Activated CD4-positive, CD25-positive, alpha-beta regulatory T cell treated with anti-CD3 and anti-CD28 coated beads, Interleukin-2, amount 50 U/mL, for 16 hours (primary cell): ENCODE results near the gene FBXL16.
"Not testable (repeated sequence)": the region's sequence is repeated elsewhere in the genome, so short reads cannot be mapped to it uniquely, and the experiment has no call there.

ENCODE experiments used
- DNase-seq: peaks from one replicate; pipeline ENCODE4 v3.0.0-alpha.2; 2020; ENCODE audit warnings: low read depth, low spot score

The FBXL16 gene, protein sequence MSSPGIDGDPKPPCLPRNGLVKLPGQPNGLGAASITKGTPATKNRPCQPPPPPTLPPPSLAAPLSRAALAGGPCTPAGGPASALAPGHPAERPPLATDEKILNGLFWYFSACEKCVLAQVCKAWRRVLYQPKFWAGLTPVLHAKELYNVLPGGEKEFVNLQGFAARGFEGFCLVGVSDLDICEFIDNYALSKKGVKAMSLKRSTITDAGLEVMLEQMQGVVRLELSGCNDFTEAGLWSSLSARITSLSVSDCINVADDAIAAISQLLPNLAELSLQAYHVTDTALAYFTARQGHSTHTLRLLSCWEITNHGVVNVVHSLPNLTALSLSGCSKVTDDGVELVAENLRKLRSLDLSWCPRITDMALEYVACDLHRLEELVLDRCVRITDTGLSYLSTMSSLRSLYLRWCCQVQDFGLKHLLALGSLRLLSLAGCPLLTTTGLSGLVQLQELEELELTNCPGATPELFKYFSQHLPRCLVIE

DNA sequence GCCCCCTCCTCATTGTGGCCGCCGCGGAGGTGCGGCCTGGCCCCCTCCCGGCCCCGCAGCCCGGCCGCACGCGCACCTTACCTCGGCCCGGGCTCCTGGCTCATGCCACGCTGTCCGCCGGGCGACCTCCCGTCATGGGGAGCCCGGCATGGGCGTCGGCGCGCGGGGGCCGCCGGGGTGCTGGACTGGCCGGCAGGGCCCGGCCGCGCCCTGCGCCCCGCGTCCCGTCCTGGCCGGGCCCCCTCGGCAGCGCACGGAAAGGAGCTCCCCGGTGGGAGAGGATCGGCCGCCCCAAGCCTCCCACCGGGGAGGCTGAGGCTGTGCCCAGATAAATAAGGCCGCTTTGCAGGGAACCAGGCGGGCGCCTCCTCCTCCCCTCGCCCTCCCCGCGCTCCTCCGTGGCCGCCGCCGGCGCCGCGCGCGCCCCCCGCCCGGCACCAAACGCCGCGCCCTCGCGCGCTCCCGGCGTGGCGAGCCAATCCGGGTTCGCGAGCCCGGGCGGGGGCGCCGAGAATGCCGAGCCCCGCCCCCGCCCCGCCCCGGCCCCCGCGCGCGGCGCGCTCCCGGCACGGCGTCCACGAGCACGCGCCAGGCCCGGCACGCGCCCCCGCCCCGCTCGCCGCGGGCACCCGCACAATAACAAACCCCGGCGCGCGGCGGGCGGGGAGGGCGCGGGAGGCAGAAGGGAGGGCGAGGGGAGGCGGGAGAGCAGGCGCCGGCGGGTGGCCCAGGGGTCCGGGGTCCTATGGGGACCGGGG, at the start of gene FBXL16:
Gene FBXL16, minus strand, starts transcription at position 371 of the 758 bp plus-strand sequence. CDS start 8,396 bp downstream, outside the sequence.
- no peak for DNase-seq

DNA sequence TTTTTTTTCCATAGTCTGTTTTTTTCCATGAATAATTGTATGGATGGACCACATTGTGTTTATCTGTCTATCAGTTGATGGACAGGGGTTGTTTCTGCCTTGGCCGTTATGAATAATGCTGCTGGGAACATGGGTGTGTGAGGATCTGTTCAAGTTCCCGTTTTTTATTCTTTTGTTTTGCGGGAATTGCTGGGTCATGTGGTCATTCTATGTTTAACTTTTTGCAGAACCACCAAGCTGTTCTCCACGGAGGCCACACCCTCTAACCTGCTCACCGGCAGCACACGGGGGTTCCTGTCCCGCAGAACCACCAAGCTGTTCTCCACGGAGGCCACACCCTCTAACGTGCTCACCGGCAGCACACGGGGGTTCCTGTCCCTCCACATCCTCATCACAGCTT, 49.1 kb upstream of the FBXL16 start:
- no peak for DNase-seq

DNA sequence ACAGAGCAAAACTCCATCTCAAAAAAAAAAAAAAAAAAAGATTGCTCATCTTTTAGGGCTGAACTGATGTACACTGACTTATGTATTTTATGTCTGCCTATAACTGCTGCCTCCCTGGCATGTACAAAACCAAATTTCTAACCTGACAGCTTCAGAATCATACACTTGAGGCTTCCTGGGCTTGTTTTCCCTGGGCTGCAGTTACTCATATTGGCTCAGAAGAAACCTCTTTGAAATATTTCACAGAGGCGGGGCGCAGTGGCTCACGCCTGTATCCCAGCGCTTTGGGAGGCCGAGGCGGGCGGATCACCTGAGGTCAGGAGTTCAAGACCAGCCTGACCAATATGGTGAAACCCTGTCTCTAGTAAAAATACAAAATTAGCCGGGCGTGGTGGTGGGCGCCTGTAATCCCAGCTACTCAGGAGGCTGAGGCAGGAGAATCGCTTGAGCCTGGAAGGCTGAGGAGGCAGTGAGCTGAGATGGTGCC, 48.6 kb upstream of the FBXL16 start:
- DNase-seq = not testable (repeated sequence)

DNA sequence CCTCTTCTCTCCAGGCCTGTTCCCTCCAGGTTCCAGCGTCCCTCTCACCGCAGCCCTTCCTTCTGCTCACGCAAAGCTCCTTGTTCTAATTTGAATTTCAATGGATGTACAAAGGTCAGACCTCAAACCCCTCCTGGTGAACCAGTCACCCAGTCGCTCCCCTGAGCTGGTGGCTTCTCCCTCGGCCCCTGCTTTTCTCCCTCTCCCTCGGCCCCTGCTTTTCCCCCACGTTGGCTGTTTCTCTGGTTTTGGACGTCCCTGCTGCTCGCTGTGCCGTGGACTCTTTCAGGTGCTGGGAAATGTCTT, 46.4 kb upstream of the FBXL16 start:
- no peak for DNase-seq

DNA sequence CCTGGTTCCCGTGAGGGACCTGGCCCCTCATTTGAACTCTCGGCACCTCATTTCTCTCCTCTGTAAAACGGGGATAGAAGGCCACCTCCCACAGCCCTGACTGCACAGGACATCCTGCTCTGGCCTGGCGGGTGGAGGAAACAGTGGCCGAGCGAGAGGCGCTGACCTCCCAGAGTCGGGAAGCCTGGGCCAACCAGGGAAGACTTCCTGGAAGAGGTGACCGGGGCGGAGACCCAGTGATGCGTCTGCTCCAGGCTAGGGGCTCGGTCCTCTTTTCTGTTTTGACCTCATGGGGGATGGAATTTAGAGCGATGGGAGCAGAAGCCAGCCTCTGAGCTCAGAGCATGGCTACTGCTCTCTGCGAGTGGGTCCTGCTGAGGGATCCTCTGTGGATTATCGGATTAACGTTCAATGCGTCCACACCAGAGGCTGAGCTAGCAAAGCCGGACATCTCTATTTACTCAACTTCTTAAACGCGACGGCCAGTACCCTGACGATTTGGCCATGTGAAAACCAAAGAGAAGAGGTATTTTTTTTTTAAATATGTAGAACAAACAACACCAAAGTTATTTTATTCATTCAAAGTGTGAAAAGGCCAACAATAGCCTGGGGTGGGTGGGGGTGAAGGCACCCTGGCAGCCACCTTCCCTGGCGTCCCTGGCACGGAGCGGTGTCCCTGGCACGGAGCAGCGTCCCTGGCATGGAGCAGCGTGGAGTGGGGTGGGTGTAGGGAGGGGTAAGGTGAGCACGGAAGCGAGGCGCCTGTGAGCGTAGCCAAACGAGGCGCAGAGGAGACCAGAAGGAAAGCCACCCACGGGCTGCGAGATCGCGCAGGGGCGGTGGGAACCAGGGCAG, 45.8 kb upstream of the FBXL16 start:
- DNase-seq = no peak

DNA sequence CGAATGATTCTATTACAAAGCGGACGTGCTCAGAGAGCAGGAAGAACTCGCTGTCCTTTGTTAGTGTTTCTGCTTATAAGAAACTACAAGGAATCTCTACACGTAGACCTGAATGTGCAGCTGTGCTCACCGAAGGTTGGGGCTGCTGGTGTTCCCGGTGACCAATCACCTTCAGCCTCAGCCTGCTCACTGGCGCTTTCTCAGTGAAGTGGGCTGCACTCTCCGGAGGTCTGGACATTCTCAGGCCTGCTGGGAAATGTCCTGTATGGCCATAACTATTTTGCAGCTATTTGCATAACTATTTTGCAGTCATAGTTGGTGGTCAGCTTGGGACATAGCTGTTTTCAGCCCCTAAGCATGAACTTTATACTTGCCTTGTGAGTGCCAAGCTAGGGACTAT, 44.9 kb upstream of the FBXL16 start:
- DNase-seq = no peak

DNA sequence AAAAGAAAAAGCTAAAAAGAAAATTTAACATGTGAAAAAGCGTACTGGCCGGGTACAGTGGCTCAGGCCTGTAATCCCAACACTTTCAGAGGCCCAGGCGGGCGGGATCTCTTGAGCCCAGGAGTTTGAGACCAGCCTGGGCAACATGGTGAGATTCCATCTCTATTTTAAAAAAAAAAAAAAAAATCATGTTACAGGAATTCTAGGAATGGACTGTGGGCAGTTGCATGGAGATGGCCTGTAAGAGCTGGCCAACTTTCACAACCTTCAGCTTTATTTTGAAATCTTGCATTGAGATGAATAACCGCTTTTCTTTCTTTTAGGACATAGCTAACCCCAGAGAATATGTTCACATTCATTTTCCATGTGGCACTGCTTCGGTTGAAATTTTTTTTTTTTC, 43.4 kb upstream of the FBXL16 start:
- DNase-seq = no peak

DNA sequence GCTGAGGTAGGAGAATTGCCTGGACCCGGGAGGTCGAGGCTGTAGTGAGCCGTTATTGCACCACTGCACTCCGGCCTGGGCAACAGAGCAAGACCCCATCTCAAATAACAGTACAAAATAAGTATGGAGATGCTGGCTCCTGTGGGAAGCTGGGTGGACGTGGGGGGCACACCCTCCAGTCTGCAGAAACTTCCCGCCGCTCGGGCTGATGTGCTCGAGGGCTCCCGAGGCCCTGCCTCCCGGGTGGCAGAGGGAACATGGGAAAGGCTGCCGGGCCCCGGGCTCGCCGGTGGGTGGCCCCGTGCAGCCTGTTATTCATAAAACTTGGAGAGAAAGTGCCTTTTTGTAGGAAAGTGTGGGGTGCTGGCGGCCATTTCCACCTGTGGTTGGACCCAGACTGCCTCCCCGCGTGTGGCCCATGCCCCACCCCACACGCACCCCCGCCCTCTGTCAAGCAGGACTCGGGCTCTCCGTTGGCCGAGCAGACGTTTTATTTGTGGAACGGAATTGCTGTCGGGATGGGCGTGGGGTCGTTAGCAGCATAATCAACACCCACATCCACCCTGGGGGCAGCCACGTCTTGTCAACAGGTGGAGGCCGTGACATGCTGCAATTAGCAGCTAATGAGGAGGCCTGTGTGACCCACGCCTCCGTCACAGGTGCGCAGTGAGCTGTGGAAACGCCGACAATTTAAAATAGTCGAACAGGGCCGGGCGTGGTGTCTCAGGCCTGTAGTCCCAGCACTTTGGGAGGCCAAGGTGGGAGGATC, 42.6 kb upstream of the FBXL16 start:
- DNase-seq = no peak

DNA sequence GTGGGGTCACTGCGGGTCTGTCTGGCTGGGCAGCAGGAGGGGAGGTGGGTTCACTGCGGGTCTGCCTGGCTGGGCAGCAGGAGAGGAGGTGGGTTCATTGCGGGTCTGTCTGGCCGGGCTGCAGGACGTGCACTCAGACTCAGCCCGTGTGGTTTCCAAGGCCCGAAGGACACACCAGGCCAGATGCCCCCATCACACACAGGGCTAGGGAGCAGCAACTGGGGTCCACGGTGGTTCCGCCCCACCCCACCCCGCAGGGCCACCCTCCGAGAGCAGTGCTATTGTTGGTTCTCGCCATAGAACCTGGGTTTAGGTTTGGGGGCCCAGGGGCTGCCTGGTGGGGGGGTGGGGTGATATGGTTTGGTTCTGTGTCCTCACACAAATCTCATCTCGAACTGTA, 41.0 kb upstream of the FBXL16 start:
- no peak for DNase-seq

DNA sequence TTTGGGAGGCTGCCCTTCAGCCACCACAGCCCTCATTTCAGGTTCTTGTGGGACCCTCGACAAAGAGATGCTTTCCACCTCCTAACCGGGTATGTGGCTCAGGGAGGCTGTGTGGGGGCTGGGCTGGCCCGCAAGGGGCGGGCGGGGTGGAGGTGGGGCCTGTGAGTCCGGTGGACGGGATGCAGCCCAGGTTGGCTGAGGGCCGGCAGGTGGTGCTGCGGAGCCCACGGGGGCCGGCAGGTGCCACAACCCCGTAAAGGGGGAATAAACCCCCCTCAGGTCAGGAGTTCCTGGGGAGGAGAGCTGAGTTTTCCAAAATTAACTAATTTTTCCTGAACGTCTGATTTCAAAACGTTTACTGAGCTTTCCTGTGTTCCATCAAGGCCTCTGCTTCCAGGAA, 40.1 kb upstream of the FBXL16 start:
- DNase-seq = no peak

DNA sequence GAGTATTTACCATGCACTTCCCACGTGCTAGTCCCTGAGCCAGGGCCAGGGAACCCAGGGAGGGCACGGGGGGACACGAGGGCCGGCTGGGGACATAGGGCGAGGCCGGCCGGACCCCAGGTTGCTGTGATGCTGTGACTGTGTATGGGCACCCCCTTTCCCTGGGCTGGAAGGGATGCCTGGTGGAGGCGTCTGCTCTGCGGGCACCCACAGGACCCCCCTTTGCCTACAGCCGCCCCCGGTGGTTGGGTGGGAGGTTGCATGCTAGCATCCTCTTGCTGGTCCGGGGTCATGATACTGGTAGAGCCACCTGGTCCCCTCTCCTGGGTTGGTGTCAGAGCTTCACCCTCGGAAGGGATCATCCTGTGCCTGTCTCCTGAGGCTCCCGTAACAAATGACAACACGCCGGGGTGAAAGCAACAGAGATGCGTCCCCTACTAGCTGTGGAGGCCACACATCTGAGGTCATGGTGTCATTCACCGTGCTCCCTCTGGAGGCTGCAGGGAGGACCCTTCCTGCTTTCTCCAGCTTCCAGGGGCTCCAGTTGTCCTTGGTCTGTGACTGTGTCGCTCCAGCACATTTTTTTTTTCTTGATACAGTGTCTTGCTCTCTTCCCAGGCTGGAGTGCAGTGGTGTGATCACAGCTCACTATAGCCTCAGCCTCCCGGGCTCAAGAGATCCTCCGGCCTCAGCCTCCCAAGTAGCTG, 38.3 kb upstream of the FBXL16 start:
- no peak for DNase-seq

DNA sequence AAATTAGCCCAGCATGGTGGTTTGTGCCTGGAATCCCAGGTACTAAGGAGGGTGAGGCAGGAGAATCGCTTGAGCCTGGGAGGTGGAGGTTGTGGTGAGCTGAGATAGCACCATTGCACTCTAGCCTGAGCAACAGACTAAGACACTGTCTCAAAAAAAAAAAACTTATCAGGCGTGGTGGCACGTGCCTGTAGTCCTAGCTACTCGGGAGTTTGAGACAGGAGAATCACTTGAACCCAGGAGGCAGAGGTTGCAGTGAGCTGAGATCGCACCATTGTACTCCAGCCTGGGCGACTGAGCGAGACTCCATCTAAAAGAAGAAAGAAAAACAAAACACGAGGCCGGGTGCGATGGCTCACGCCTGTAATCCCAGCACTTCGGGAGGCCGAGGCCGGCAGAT, 37.3 kb upstream of the FBXL16 start:
- DNase-seq = not testable (repeated sequence)

DNA sequence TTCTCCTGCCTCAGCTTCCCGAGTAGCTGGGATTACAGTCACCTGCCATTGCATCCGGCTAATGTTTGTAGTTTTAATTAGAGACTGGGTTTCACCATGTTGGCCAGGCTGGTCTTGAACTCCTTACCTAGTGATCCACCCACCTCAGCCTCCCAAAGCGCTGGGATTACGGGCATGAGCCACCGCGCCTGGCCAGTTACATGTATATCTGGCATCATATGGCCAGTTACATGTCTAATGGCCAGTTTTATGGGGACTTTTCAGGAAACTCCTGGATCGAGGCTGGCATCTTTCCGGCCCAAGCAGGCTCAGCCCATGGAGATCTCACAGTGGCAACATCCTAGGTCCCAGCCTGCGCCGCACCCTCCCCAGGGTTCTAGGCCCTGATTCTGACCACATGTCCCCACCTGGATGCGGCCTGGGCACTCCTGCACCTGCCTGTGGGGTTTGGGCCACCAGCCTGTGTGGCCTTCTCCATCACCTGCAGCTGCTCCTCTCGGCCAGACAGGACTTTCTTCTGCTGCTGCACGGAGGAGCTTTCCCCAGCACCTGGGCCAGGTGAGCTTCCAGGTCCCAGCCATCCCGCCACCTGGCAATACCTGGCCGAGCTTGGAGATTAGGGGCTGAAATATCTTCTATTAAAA, 36.5 kb upstream of the FBXL16 start:
- no peak for DNase-seq

DNA sequence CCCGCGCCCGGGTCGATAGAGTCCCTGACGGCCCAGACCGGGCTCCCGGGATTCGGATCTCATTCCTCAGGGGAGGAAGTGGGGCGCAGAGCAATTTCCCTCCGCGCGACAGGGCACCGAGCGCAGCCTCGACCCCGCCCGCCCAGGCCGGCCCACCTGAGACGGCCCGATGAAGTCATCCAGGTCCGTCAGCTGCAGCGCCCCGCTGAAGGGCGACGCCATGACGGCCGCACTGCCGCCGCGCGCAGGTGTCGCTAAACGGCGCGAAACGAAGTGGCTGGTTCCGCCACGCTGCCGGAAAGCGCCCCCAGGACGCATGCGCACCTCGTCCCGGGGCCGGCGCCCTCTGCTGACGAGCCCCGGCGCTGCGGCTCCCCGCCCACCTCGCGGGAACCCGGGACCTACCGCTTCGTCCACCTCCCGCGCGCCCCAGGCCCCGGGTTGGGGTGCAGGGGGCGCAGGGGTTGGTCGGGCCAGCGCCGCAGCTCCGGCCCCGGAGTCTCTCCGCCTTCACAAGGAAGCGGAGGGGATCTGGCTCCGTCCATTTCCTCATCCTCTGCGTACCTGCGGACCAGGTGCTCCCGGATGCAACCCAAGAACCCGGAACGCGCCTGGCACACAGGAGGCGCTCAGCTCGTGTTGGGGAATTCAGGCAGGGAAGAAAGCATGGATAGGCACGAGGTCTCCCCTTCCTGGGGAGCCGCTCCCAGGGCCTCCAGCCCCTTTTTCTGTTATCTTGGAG, 35.3 kb upstream of the FBXL16 start, which contains the start of gene CIAO3:
Gene CIAO3, minus strand, starts transcription at position 234 of the 742 bp plus-strand sequence. Its CDS starts 12 bp downstream, at position 222.
- DNase-seq = peak; percentile 86

DNA sequence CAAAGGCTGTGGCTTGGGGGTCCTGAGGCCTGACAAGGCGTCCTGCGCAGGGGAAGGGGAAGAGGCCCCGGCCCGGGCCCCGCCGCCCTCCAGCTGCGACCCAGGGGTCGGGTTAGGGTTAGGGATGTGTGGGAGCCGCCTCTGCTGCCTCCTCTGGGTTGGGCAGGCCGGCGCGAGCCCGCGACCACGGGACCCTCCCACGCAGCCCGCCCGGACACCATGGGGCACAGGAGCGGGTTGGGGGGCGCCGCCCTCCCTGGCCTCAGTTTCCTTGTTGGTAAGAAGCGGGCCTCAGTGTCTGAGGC, 34.8 kb upstream of the FBXL16 start:
- DNase-seq = no peak

DNA sequence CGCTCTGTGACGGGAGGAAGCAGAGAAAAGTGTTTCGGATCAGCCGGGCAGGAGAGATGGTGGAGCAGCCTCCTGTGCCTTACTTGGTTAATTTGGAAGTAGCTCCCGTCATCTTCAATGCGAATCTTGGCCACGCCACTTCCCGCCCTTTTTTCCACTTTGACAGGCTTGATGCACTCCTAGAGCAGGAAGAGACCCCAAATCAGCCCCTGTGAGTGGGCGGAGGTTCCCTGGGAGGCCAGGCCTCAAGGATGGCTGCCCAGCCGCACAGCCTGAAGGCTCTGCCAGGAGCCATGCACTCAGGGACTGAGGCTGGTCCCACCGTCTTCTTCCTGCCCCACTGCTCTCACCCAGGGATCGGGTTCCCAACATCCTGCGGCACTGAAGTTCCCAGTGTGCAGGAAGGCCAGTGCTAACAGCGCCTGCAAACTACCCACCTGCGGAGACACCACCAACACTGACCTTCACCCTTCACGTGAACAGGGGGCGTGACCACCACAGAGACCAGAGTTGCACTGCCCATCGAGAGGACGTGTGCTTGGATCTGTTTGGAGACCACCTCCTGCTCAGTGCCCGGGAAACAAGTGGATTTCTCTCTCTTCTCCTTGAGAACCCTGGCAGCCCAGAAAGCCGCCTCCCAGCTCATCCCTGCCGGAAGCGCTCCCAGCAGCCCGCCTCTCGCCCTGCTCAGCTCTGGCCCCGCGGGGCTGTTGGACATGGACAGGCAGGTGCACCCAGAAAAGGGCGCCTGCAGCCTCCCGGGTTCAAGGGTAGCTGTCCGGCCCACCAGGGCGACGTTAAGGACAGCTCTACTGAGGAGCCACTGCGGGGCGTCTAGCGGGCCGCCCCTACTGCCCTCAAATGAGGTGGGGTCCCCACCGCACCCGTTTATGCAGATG, 34.2 kb upstream of the FBXL16 start:
- DNase-seq = no peak

DNA sequence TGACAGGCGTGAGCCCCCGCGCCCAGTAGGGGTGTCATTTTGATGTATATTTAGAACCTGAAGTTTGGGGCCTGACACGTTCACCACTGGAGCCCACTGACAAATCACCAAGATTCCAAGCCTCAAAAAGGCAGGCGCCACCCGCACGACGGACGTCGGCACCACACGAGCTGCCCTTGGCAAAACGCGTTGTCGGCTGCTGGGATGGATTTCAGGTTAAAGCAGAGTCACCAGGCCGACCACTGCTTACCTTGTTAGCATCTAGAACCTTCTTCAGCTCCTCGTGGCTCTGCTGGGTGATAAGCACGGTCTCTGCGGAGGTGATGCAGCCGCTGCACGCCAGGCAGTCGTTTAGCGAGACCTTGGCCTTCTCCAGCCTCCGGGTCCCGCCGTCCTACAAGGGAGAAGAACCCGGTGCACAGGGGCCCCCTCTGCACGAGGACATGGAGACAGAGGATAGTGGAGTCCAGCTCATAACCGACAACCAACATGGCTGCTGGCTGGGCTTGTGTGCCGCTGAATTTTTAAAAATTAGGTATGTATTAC, 31.4 kb upstream of the FBXL16 start:
- DNase-seq = no peak

DNA sequence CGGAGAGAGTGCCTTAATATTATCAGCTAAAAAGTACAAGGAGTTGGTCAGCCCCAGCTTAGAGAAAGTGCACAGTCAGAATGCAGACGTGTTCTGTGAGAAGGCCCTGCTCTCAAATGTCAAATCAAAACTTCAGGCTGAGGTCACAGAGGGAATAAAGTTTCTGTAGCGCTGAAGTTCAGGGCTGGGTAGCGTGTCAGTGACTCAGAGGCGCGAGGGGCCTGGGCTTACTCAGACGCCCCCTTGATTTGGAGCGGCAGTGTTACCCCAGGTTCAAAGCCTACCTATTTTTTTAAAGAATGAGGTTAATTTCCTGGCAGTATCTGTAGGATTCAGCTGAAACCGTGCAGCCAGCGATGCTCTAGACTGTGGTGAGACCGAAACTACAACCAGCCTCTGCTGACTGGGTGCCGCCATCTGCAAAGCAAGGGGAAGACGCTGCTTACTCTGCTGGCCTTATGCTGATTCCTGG, 30.4 kb upstream of the FBXL16 start:
- no peak for DNase-seq
